Gastrocnemius medialis (tissue), 4 donors: ENCODE measurements around the gene ELP2.

ENCODE experiments used
- CTCF ChIP-seq, 5 experiments: fragments of 450-650 bp in 3 of 5; fragments of 200-600 bp in 2 of 5; sonication (generic) in 2 of 5; IDR thresholded peaks in 4 of 5; conservative IDR thresholded peaks in 1 of 5; 1 replicate in 4 of 5; 2 replicates in 1 of 5; pipeline ENCODE4 v1.5.1; 2016 to 2019; ENCODE audit warnings: antibody characterized with exemption in 5 of 5, mild to moderate bottlenecking in 3 of 5, moderate library complexity in 3 of 5
- POLR2A ChIP-seq, 2 donors: fragments of 450-650 bp; IDR thresholded peaks; one replicate each; pipeline ENCODE4 v1.6.1; 2017; ENCODE audit warnings: antibody characterized with exemption in 2 of 2, mild to moderate bottlenecking in 2 of 2, moderate library complexity in 2 of 2

GRCh38 chr18:36160959-36161371, 31.3 kb downstream of the ELP2 start:
- TF ChIP-seq CTCF (IDR thresholded peaks at IDR 0.05 in 4 of 5, conservative IDR thresholded peaks at IDR 0.05 in 1 of 5): no peak
- TF ChIP-seq POLR2A (IDR thresholded peaks at IDR 0.05): no peak
